Panc1 (cell line): ENCODE results near the gene LOX. TPM values are rescaled to one million over a fixed set of nuclear protein-coding genes. Genes with fewer than 3 reads are reported as not detected.

Experiments used
- ATAC-seq: fragments of 200-7000 bp; cut with Tn5 transposase; 2 replicates; pipeline ENCODE4 v1.9.1; 2020; ENCODE audit warnings: mild to moderate bottlenecking, moderate library complexity
- BruUV-seq: library from RNA; stranded (reverse); fragments of 400-500 nt; replicated peaks from 2 replicates; lab custom pipeline; 2021; lab: Mats Ljungman, UMichigan
- CTCF ChIA-PET: fragments of 300-600 bp; sonication (Branson Sonifier 250); formaldehyde crosslinking; loops from one replicate; lab custom pipeline; 2022; ENCODE audit warnings: antibody characterized with exemption; lab: Charles Lee
- POLR2A ChIA-PET: fragments of 300-600 bp; sonication (Branson Sonifier 250); formaldehyde crosslinking; loops from one replicate; lab custom pipeline; 2022; ENCODE audit warnings: antibody characterized with exemption; lab: Charles Lee
- DNase-seq: peaks from one replicate; pipeline ENCODE4 v3.0.0-alpha.2; 2010; ENCODE audit warnings: low read depth, low spot score
- H3K27ac ChIP-seq: 2 replicates; pipeline ENCODE4 v1.5.1; 2011; ENCODE audit warnings: mild to moderate bottlenecking, low read length, inconsistent platforms
- H3K27me3 ChIP-seq: fragments of 200-500 bp; sonication (Bioruptor generic); 2 replicates; pipeline ENCODE4 v1.6.0; 2014; ENCODE audit warnings: low read length, inconsistent platforms; ENCODE audit not compliant: control insufficient read depth, insufficient read depth
- H3K36me3 ChIP-seq: fragments of 200-500 bp; sonication (Bioruptor generic); 2 replicates; pipeline ENCODE4 v1.5.1; 2014; ENCODE audit warnings: inconsistent platforms, mild to moderate bottlenecking, low read length, moderate library complexity; ENCODE audit not compliant: control insufficient read depth, insufficient read depth
- H3K4me1 ChIP-seq: 2 replicates; pipeline ENCODE4 v1.5.1; 2011; ENCODE audit warnings: inconsistent platforms, mild to moderate bottlenecking, low read length, moderate library complexity; ENCODE audit not compliant: control insufficient read depth, insufficient read depth
- H3K4me3 ChIP-seq, 2 experiments: 2 replicates each; pipeline ENCODE4 v1.5.1; 2011 to 2012; ENCODE audit warnings: low read depth in 2 of 2, low read length in 2 of 2, mild to moderate bottlenecking in 2 of 2, inconsistent platforms in 1 of 2, moderate library complexity in 1 of 2
- H3K9me3 ChIP-seq: fragments of 200-500 bp; sonication (Bioruptor generic); 2 replicates; pipeline ENCODE4 v1.5.1; 2014; ENCODE audit warnings: low read depth, mild to moderate bottlenecking, inconsistent platforms, low read length, moderate library complexity; ENCODE audit not compliant: control insufficient read depth, insufficient read depth
- CTCF ChIP-seq: fragments of 450-650 bp; IDR thresholded peaks from 2 replicates; pipeline ENCODE4 v1.5.1; 2017; ENCODE audit warnings: mild to moderate bottlenecking
- POLR2AphosphoS5 ChIP-seq: IDR thresholded peaks from 2 replicates; pipeline ENCODE4 v1.6.1; 2012; ENCODE audit warnings: mild to moderate bottlenecking, low read depth, low read length, moderate library complexity
- REST ChIP-seq, 2 experiments: IDR thresholded peaks; 2 replicates each; pipeline ENCODE4 v1.6.1; 2011 to 2012; ENCODE audit warnings: low read depth in 2 of 2, control low read depth in 1 of 2, low read length in 1 of 2, mild to moderate bottlenecking in 1 of 2, moderate library complexity in 1 of 2; ENCODE audit not compliant: insufficient read depth in 1 of 2
- SIN3A ChIP-seq: IDR thresholded peaks from 2 replicates; pipeline ENCODE4 v1.6.1; 2012; ENCODE audit warnings: low read depth, mild to moderate bottlenecking, low read length, moderate library complexity, borderline replicate concordance; ENCODE audit not compliant: insufficient read depth
- TCF7L2 ChIP-seq: IDR thresholded peaks from 2 replicates; pipeline ENCODE4 v1.6.1; 2011; ENCODE audit warnings: mild to moderate bottlenecking, low read depth, low read length, inconsistent platforms
- in situ Hi-C: cut with HindIII; loops from 2 replicates; pipeline ENCODE4 v1.10.0; 2016; ENCODE audit warnings: low sequenced_read_pairs, low pct_unique_long_range_greater_than_20kb
- intact Hi-C: fragments of 100-400 bp; cut with micrococcal nuclease; formaldehyde crosslinking; loops from one replicate; pipeline ENCODE4 v1.10.0; 2022; ENCODE audit not compliant: unreplicated experiment
- total RNA-seq: library from RNA; stranded (reverse); gene quantifications from one replicate; pipeline ENCODE4 v1.2.1, GENCODE V29; 2021; ENCODE audit not compliant: unreplicated experiment

Gene LOX
- total RNA-seq, 1 experiment from 2014 or later: 0.62 TPM

GRCh38 chr5:122022966-122023365, 55.1 kb downstream of the LOX start:
- ATAC-seq (no peak), DNase-seq (no peak)
- Histone ChIP-seq H3K27ac (no peak overlapping the region), H3K27me3 (no peaks in the 10 kb centered on the region), H3K9me3 (no peaks in the 10 kb centered on the region), H3K4me3 (no peak overlapping the region), H3K4me1 (no peaks in the 10 kb centered on the region), H3K36me3 (peaks cover 15% of the 10 kb centered on the region; the same call in 1 of the 2 replicates)
- POLR2A ChIA-PET: no interaction called here
- BruUV-seq: no TSS peak
- intact Hi-C loops (no loop called here), in situ Hi-C loops (no loop called here)
- CTCF ChIA-PET: no interaction called here
- no peak for TF ChIP-seq REST (IDR thresholded peaks at IDR 0.05; ENCODE audit: insufficient read depth in 1 of 2, low read depth in 2 of 2, low read length in 1 of 2)
- TF ChIP-seq TCF7L2: no peak
- no peak for TF ChIP-seq CTCF
- TF ChIP-seq POLR2AphosphoS5: no peak
- no peak for TF ChIP-seq SIN3A

GRCh38 chr5:122019919-122020590, 58.0 kb downstream of the LOX start:
- no peak for DNase-seq
- no peak for ATAC-seq
- Histone ChIP-seq H3K27ac (no peak overlapping the region), H3K4me3 (no peak overlapping the region), H3K36me3 (peaks cover 6% of the 10 kb centered on the region; the same call in 1 of the 2 replicates), H3K27me3 (no peaks in the 10 kb centered on the region), H3K9me3 (no peaks in the 10 kb centered on the region), H3K4me1 (no peaks in the 10 kb centered on the region)
- BruUV-seq: TSS peak; percentile 44
- in situ Hi-C loops (no loop called here), intact Hi-C loops (no loop called here)
- ChIA-PET POLR2A (no interaction called here), CTCF (no interaction called here)
- TF ChIP-seq TCF7L2: no peak
- TF ChIP-seq POLR2AphosphoS5: no peak
- no peak for TF ChIP-seq SIN3A
- TF ChIP-seq CTCF: no peak
- no peak for TF ChIP-seq REST (IDR thresholded peaks at IDR 0.05; ENCODE audit: insufficient read depth in 1 of 2, low read depth in 2 of 2, low read length in 1 of 2)
